ENCODE results near the gene NBAS. TPM values are rescaled to one million over a fixed set of nuclear protein-coding genes. Genes with fewer than 3 reads are reported as not detected.

NBAS gene
- total RNA-seq, 3 donors from 2014 or later (not counting 1 experiment from before 2014, with no cell fraction given) = 27.8 to 34.7 (median 29.2) TPM

GRCh38 chr2:15498554-15498953 is 62.6 kb downstream of the NBAS start:
- H3K27ac ChIP-seq (ENCODE audit: low read length) = no peak overlapping the region
- WGBS (ENCODE audit: insufficient coverage) = 90% methylated on average over 6 of the region's 6 CpGs
- Mint-ChIP-seq H3K36me3 (no peaks in the 10 kb centered on the region), H3K27me3 (ENCODE audit: low read depth in 2 of 2) (no peaks in the 10 kb centered on the region), H3K4me1 (no peaks in the 10 kb centered on the region), H3K27ac (no peak overlapping the region), H3K4me3 (no peak overlapping the region), H3K9me3 (no peaks in the 10 kb centered on the region)
- H3K4me1 ChIP-seq (ENCODE audit: control insufficient read depth, insufficient read depth, low read length) = no peaks in the 10 kb centered on the region
- no peak for TF ChIP-seq CTCF (IDR thresholded peaks at IDR 0.05)
- intact Hi-C loops (cut with micrococcal nuclease) = no loop called here
- H3K4me3 ChIP-seq (ENCODE audit: low read length) = no peak overlapping the region
- no peak for ATAC-seq
- no peaks in the 10 kb centered on the region for H3K27me3 ChIP-seq (ENCODE audit: control insufficient read depth, insufficient read depth, low read length)
- DNase-seq = no peak
- H3K36me3 ChIP-seq (ENCODE audit: control insufficient read depth, insufficient read depth, low read length) = peaks cover 12% of the 10 kb centered on the region
- H3K9me3 ChIP-seq (ENCODE audit: control insufficient read depth, insufficient read depth, low read length) = no peaks in the 10 kb centered on the region

- no peaks in the 10 kb centered on the region for H3K36me3 Mint-ChIP-seq
- no peak overlapping the region for H3K4me3 ChIP-seq (ENCODE audit: low read length)
- ATAC-seq = no peak
- no peak for DNase-seq
- no peak overlapping the region for H3K27ac Mint-ChIP-seq
- intact Hi-C loops (cut with micrococcal nuclease) = no loop called here
- no peaks in the 10 kb centered on the region for H3K27me3 ChIP-seq (ENCODE audit: control insufficient read depth, insufficient read depth, low read length)
- H3K4me3 Mint-ChIP-seq = no peak overlapping the region
- no peaks in the 10 kb centered on the region for H3K4me1 Mint-ChIP-seq
- no peaks in the 10 kb centered on the region for H3K4me1 ChIP-seq (ENCODE audit: control insufficient read depth, insufficient read depth, low read length)
- 98% methylated on average over 5 of the region's 5 CpGs for whole genome bisulfite sequencing (ENCODE audit: insufficient coverage)
- peaks cover 8% of the 10 kb centered on the region for H3K36me3 ChIP-seq (ENCODE audit: control insufficient read depth, insufficient read depth, low read length)
- H3K27ac ChIP-seq (ENCODE audit: low read length) = no peak overlapping the region
- no peaks in the 10 kb centered on the region for H3K27me3 Mint-ChIP-seq (ENCODE audit: low read depth in 2 of 2)
- no peak for TF ChIP-seq CTCF (IDR thresholded peaks at IDR 0.05)
- H3K9me3 Mint-ChIP-seq = no peaks in the 10 kb centered on the region
- H3K9me3 ChIP-seq (ENCODE audit: control insufficient read depth, insufficient read depth, low read length) = no peaks in the 10 kb centered on the region
Observed at GRCh38 chr2:15494877-15495276, 66.3 kb downstream of the NBAS start.

GRCh38 chr2:15492773-15493325 is 68.3 kb downstream of the NBAS start:
- H3K4me1 Mint-ChIP-seq = no peaks in the 10 kb centered on the region
- WGBS (ENCODE audit: insufficient coverage) = 100% methylated on average over 2 of the region's 4 CpGs
- no peaks in the 10 kb centered on the region for H3K27me3 ChIP-seq (ENCODE audit: control insufficient read depth, insufficient read depth, low read length)

More at GRCh38 chr2:15492773-15493325, 68.3 kb downstream of the NBAS start:
- no peaks in the 10 kb centered on the region for H3K9me3 Mint-ChIP-seq
- no peak overlapping the region for H3K4me3 ChIP-seq (ENCODE audit: low read length)
- H3K27ac Mint-ChIP-seq = no peak overlapping the region
- no peak overlapping the region for H3K4me3 Mint-ChIP-seq
- no peak for TF ChIP-seq CTCF (IDR thresholded peaks at IDR 0.05)
- ATAC-seq = no peak
- H3K27ac ChIP-seq (ENCODE audit: low read length) = no peak overlapping the region
- no peak for DNase-seq
- no peaks in the 10 kb centered on the region for H3K27me3 Mint-ChIP-seq (ENCODE audit: low read depth in 2 of 2)
- H3K36me3 Mint-ChIP-seq = no peaks in the 10 kb centered on the region
- no peaks in the 10 kb centered on the region for H3K9me3 ChIP-seq (ENCODE audit: control insufficient read depth, insufficient read depth, low read length)
- no peaks in the 10 kb centered on the region for H3K4me1 ChIP-seq (ENCODE audit: control insufficient read depth, insufficient read depth, low read length)
- peaks cover 9% of the 10 kb centered on the region for H3K36me3 ChIP-seq (ENCODE audit: control insufficient read depth, insufficient read depth, low read length)
- intact Hi-C loops (cut with micrococcal nuclease) = no loop called here

All from natural killer cell (primary cell).